Liver (tissue), 9 donors: ENCODE measurements around the gene DCC. TPM values are rescaled to one million over a fixed set of nuclear protein-coding genes. Genes with fewer than 3 reads are reported as not detected.

Source experiments
- DNase-seq: peaks from one replicate; pipeline ENCODE4 v3.0.0-alpha.2; 2017; ENCODE audit warnings: low spot score
- H3K27ac ChIP-seq, 2 donors: one replicate each; pipeline ENCODE4 v1.7.0; 2013; ENCODE audit warnings: inconsistent platforms in 2 of 2, low read length in 2 of 2, control low read depth in 1 of 2, low read depth in 1 of 2, mild to moderate bottlenecking in 1 of 2
- H3K27me3 ChIP-seq, 4 donors: one replicate each; pipeline versions ENCODE4 v1.6.1 to v1.7.0; 2013; ENCODE audit warnings: low read length in 3 of 4, inconsistent platforms in 1 of 4, mild to moderate bottlenecking in 1 of 4, moderate library complexity in 1 of 4; ENCODE audit not compliant: control insufficient read depth in 4 of 4, insufficient read depth in 4 of 4
- H3K36me3 ChIP-seq, 4 donors: one replicate each; pipeline versions ENCODE4 v1.6.1 to v1.7.0; 2013; ENCODE audit warnings: low read length in 3 of 4, mild to moderate bottlenecking in 3 of 4, low read depth in 1 of 4, moderate library complexity in 1 of 4; ENCODE audit not compliant: control insufficient read depth in 4 of 4, insufficient read depth in 3 of 4
- H3K4me1 ChIP-seq, 4 donors: one replicate each; pipeline versions ENCODE4 v1.6.1 to v1.7.0; 2013; ENCODE audit warnings: low read length in 3 of 4, mild to moderate bottlenecking in 3 of 4, moderate library complexity in 1 of 4; ENCODE audit not compliant: control insufficient read depth in 4 of 4, insufficient read depth in 4 of 4
- H3K4me3 ChIP-seq, 3 donors: one replicate each; pipeline versions ENCODE4 v1.6.1 to v1.7.0; 2013; ENCODE audit warnings: low read length in 3 of 3, control low read depth in 1 of 3, low read depth in 1 of 3, mild to moderate bottlenecking in 1 of 3
- H3K9ac ChIP-seq, 2 donors: one replicate each; pipeline ENCODE4 v1.7.0; 2013; ENCODE audit warnings: low read length in 2 of 2, mild to moderate bottlenecking in 2 of 2, moderate library complexity in 2 of 2, control low read depth in 1 of 2, low read depth in 1 of 2
- H3K9me3 ChIP-seq, 4 donors: one replicate each; pipeline versions ENCODE4 v1.6.1 to v1.7.0; 2013; ENCODE audit warnings: low read length in 3 of 4; ENCODE audit not compliant: control insufficient read depth in 4 of 4
- EGR1 ChIP-seq, 2 donors: IDR thresholded peaks; 2 replicates each; pipeline ENCODE4 v1.6.1; 2016 to 2018; ENCODE audit warnings: antibody characterized with exemption in 2 of 2, low read depth in 2 of 2
- FOXA2 ChIP-seq: IDR thresholded peaks from 2 replicates; pipeline ENCODE4 v1.6.1; 2016; ENCODE audit warnings: antibody characterized with exemption
- GABPA ChIP-seq, 2 donors: IDR thresholded peaks in 1 of 2; conservative IDR thresholded peaks in 1 of 2; 2 replicates each; pipeline ENCODE4 v1.6.1; 2016; ENCODE audit warnings: antibody characterized with exemption in 2 of 2, mild to moderate bottlenecking in 1 of 2, moderate library complexity in 1 of 2
- HNF4A ChIP-seq, 2 donors: conservative IDR thresholded peaks; 2 replicates each; pipeline ENCODE4 v1.6.1; 2016; ENCODE audit warnings: antibody characterized with exemption in 2 of 2, mild to moderate bottlenecking in 2 of 2
- HNF4G ChIP-seq: IDR thresholded peaks from 2 replicates; pipeline ENCODE4 v1.6.1; 2016; ENCODE audit warnings: antibody characterized with exemption
- JUND ChIP-seq, 2 donors: IDR thresholded peaks; 2 replicates each; pipeline ENCODE4 v1.6.1; 2016; ENCODE audit warnings: antibody characterized with exemption in 2 of 2
- MAX ChIP-seq: IDR thresholded peaks from 2 replicates; pipeline ENCODE4 v1.6.1; 2016; ENCODE audit warnings: antibody characterized with exemption
- NR2F2 ChIP-seq: IDR thresholded peaks from 2 replicates; pipeline ENCODE4 v1.6.1; 2016; ENCODE audit warnings: antibody characterized with exemption
- RAD21 ChIP-seq, 2 donors: IDR thresholded peaks; 2 replicates each; pipeline ENCODE4 v1.6.1; 2016; ENCODE audit warnings: antibody characterized with exemption in 2 of 2, mild to moderate bottlenecking in 2 of 2
- REST ChIP-seq: IDR thresholded peaks from 2 replicates; pipeline ENCODE4 v1.6.1; 2016; ENCODE audit warnings: antibody characterized with exemption, mild to moderate bottlenecking
- RXRA ChIP-seq, 2 donors: IDR thresholded peaks; 2 replicates each; pipeline ENCODE4 v1.6.1; 2017 to 2018; ENCODE audit warnings: antibody characterized with exemption in 2 of 2, mild to moderate bottlenecking in 1 of 2
- SP1 ChIP-seq: IDR thresholded peaks from 2 replicates; pipeline ENCODE4 v1.6.1; 2018; ENCODE audit warnings: antibody characterized with exemption, mild to moderate bottlenecking
- TAF1 ChIP-seq: conservative IDR thresholded peaks from 2 replicates; pipeline ENCODE4 v1.6.1; 2016; ENCODE audit warnings: antibody characterized with exemption, mild to moderate bottlenecking
- YY1 ChIP-seq: IDR thresholded peaks from 2 replicates; pipeline ENCODE4 v1.6.1; 2016; ENCODE audit warnings: antibody characterized with exemption, mild to moderate bottlenecking
- WGBS: extraction: QIAGEN DNeasy Blood & Tissue Kit; methylation state at CpG from one replicate; pipeline ENCODE4 v1.1.7; 2013; 5-methylcytosine and 5-hydroxymethylcytosine counted together
- polyA plus RNA-seq, 2 donors: library from polyadenylated mRNA; stranded (reverse) in 1 of 2; unstranded in 1 of 2; fragments of 200-250 nt in 1 of 2; fragments of >200 nt in 1 of 2; fragmentation: Nextera tagmentation in 1 of 2; extraction: Ambion mirVana in 1 of 2; gene quantifications; one replicate each; pipeline versions ENCODE4 v1.2.1 to v1.2.3, GENCODE V29; 2013 to 2015
- total RNA-seq, 2 donors: library from RNA; depleted of rRNA; stranded (reverse); fragments of >200 nt; gene quantifications; one replicate each; pipeline ENCODE4 v1.2.3, GENCODE V29; 2014
- TF ChIP-seq, protein P1 (sequence below): IDR thresholded peaks from 2 replicates; pipeline ENCODE4 v1.6.1; 2016; ENCODE audit warnings: antibody characterized with exemption
- TF ChIP-seq, protein P2 (sequence below): fragments of 150-350 bp; IDR thresholded peaks from 2 replicates; pipeline ENCODE4 v1.5.1; 2017; ENCODE audit warnings: improper control_type of control experiment, low read depth, low read length; ENCODE audit not compliant: missing input control
- TF ChIP-seq, protein P3 (sequence below): IDR thresholded peaks from 2 replicates; pipeline ENCODE4 v1.6.1; 2016; ENCODE audit warnings: antibody characterized with exemption
- donor health status: healthy.
- donor health status: healthy.
- donor health status: healthy.
- donor health status: healthy.
- donor health status: healthy.

DCC gene
- total and polyA plus RNA-seq, 4 donors: under 0.01 to 0.03 TPM; not detected in 2

GRCh38 chr18:52845036-52845435 lies 505.0 kb downstream of the DCC start:
- no peak overlapping the region for H3K27ac ChIP-seq
- no peak for TF ChIP-seq JUND (IDR thresholded peaks at IDR 0.05)
- TF ChIP-seq FOXA2: no peak
- no peak for TF ChIP-seq SP1
- no peak for TF ChIP-seq MAX
- TF ChIP-seq YY1: no peak
- no peak for TF ChIP-seq NR2F2
- TF ChIP-seq, protein P1, sequence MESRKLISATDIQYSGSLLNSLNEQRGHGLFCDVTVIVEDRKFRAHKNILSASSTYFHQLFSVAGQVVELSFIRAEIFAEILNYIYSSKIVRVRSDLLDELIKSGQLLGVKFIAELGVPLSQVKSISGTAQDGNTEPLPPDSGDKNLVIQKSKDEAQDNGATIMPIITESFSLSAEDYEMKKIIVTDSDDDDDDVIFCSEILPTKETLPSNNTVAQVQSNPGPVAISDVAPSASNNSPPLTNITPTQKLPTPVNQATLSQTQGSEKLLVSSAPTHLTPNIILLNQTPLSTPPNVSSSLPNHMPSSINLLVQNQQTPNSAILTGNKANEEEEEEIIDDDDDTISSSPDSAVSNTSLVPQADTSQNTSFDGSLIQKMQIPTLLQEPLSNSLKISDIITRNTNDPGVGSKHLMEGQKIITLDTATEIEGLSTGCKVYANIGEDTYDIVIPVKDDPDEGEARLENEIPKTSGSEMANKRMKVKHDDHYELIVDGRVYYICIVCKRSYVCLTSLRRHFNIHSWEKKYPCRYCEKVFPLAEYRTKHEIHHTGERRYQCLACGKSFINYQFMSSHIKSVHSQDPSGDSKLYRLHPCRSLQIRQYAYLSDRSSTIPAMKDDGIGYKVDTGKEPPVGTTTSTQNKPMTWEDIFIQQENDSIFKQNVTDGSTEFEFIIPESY: no peak
- TF ChIP-seq HNF4A (conservative IDR thresholded peaks at IDR 0.05): no peak
- TF ChIP-seq, protein P2, sequence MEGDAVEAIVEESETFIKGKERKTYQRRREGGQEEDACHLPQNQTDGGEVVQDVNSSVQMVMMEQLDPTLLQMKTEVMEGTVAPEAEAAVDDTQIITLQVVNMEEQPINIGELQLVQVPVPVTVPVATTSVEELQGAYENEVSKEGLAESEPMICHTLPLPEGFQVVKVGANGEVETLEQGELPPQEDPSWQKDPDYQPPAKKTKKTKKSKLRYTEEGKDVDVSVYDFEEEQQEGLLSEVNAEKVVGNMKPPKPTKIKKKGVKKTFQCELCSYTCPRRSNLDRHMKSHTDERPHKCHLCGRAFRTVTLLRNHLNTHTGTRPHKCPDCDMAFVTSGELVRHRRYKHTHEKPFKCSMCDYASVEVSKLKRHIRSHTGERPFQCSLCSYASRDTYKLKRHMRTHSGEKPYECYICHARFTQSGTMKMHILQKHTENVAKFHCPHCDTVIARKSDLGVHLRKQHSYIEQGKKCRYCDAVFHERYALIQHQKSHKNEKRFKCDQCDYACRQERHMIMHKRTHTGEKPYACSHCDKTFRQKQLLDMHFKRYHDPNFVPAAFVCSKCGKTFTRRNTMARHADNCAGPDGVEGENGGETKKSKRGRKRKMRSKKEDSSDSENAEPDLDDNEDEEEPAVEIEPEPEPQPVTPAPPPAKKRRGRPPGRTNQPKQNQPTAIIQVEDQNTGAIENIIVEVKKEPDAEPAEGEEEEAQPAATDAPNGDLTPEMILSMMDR: no peak
- no peak for TF ChIP-seq REST
- no peak for TF ChIP-seq RXRA (IDR thresholded peaks at IDR 0.05)
- TF ChIP-seq, protein P3, sequence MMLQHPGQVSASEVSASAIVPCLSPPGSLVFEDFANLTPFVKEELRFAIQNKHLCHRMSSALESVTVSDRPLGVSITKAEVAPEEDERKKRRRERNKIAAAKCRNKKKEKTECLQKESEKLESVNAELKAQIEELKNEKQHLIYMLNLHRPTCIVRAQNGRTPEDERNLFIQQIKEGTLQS: no peak
- TF ChIP-seq HNF4G: no peak
- no peak overlapping the region for H3K4me3 ChIP-seq
- WGBS: 59% methylated on average over 2 of the region's 2 CpGs
- no peak for DNase-seq
- no peaks in the 10 kb centered on the region for H3K4me1 ChIP-seq
- no peak overlapping the region for H3K9ac ChIP-seq
- no peaks in the 10 kb centered on the region for H3K36me3 ChIP-seq
- no peaks in the 10 kb centered on the region for H3K27me3 ChIP-seq
- no peaks in the 10 kb centered on the region for H3K9me3 ChIP-seq

- Histone ChIP-seq H3K36me3 (no peaks in the 10 kb centered on the region), H3K9me3 (no peaks in the 10 kb centered on the region), H3K4me1 (no peaks in the 10 kb centered on the region), H3K27me3 (no peaks in the 10 kb centered on the region), H3K27ac (no peak overlapping the region), H3K4me3 (no peak overlapping the region), H3K9ac (no peak overlapping the region)
- no peak for DNase-seq
- WGBS: 68% methylated on average over 6 of the region's 6 CpGs
- TF ChIP-seq JUND (IDR thresholded peaks at IDR 0.05) (no peak), HNF4A (conservative IDR thresholded peaks at IDR 0.05) (no peak), RAD21 (IDR thresholded peaks at IDR 0.05) (no peak), FOXA2 (no peak), NR2F2 (no peak), MAX (no peak), TAF1 (no peak), YY1 (no peak), GABPA (IDR thresholded peaks at IDR 0.05 in 1 of 2, conservative IDR thresholded peaks at IDR 0.05 in 1 of 2) (no peak), EGR1 (IDR thresholded peaks at IDR 0.05; ENCODE audit: low read depth in 2 of 2) (no peak)
- TF ChIP-seq, protein P3: no peak
- TF ChIP-seq, protein P2: no peak
These were observed 510.1 kb downstream of the DCC start for GRCh38 chr18:52850031-52850560.
